Measurements from ENCODE around the gene CLIC6. TPM values are rescaled to one million over a fixed set of nuclear protein-coding genes. Genes with fewer than 3 reads are reported as not detected.

Gene CLIC6
- total RNA-seq, 1 experiment from 2014 or later = not detected

DNA sequence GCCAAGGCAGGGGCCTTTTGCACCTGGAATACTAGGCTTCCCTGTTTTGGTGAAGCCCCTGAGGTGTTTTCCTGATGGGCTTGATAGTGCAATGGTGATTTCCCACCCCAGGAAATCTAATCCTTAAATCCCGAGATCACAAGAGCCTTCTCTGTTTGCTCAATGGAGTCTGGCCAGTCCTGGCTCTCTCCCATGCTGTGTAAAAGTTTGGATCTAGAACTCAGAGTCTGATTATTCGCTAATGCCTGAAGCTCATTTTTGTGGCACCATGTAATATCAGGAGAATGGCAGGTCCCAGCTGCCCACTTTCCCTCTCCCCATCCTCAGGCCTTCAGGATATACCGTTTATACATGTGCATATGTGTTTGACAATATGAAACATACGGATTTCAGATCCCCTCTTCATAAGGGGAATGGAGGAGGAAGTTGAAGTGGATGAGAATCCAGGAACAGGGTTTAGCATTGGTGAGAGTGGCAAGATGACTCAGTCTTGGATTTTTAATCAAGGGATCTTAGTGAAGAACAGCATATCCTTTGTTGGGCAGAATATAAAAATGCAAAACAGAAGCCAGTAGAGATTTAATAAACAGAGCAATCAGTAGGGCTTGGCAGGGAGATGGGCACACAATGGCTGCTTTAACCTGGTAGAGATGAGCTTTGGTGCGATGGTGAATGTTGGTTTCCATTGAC, 62.1 kb downstream of the CLIC6 start:
- no peaks in the 10 kb centered on the region for H3K36me3 ChIP-seq (ENCODE audit: control insufficient read depth, insufficient read depth, low read length)
- no peaks in the 10 kb centered on the region for H3K9me3 ChIP-seq
- intact Hi-C loops (cut with micrococcal nuclease; ENCODE audit: unreplicated experiment) = no loop called here
- H3K27ac Mint-ChIP-seq (ENCODE audit: unreplicated experiment) = no peak overlapping the region
- DNase-seq = no peak
- no peaks in the 10 kb centered on the region for H3K27me3 Mint-ChIP-seq (ENCODE audit: insufficient read depth, unreplicated experiment)
- TF ChIP-seq, protein P1, sequence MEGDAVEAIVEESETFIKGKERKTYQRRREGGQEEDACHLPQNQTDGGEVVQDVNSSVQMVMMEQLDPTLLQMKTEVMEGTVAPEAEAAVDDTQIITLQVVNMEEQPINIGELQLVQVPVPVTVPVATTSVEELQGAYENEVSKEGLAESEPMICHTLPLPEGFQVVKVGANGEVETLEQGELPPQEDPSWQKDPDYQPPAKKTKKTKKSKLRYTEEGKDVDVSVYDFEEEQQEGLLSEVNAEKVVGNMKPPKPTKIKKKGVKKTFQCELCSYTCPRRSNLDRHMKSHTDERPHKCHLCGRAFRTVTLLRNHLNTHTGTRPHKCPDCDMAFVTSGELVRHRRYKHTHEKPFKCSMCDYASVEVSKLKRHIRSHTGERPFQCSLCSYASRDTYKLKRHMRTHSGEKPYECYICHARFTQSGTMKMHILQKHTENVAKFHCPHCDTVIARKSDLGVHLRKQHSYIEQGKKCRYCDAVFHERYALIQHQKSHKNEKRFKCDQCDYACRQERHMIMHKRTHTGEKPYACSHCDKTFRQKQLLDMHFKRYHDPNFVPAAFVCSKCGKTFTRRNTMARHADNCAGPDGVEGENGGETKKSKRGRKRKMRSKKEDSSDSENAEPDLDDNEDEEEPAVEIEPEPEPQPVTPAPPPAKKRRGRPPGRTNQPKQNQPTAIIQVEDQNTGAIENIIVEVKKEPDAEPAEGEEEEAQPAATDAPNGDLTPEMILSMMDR (IDR thresholded peaks at IDR 0.05; ENCODE audit: insufficient read depth in 1 of 2, low read depth in 1 of 2, low read length in 1 of 2, severe bottlenecking in 1 of 2, unreplicated experiment in 1 of 2) = no peak
- H3K4me1 ChIP-seq = no peaks in the 10 kb centered on the region
- H3K9me3 Mint-ChIP-seq (ENCODE audit: unreplicated experiment) = no peaks in the 10 kb centered on the region
- no peak overlapping the region for H3K4me3 ChIP-seq (ENCODE audit: low read depth, low read length)
- no TSS peak for BruUV-seq (replicated peaks)
- no peak overlapping the region for H3K4me3 Mint-ChIP-seq (ENCODE audit: unreplicated experiment)
- no peaks in the 10 kb centered on the region for H3K36me3 Mint-ChIP-seq (ENCODE audit: insufficient read depth, unreplicated experiment)
- ChIA-PET POLR2A (no interaction called here), CTCF (no interaction called here)
- no peaks in the 10 kb centered on the region for H3K4me1 Mint-ChIP-seq (ENCODE audit: low read depth, unreplicated experiment)
- no peaks in the 10 kb centered on the region for H3K27me3 ChIP-seq (replicated peaks; ENCODE audit: control insufficient read depth, insufficient read depth, low read length)

DNA sequence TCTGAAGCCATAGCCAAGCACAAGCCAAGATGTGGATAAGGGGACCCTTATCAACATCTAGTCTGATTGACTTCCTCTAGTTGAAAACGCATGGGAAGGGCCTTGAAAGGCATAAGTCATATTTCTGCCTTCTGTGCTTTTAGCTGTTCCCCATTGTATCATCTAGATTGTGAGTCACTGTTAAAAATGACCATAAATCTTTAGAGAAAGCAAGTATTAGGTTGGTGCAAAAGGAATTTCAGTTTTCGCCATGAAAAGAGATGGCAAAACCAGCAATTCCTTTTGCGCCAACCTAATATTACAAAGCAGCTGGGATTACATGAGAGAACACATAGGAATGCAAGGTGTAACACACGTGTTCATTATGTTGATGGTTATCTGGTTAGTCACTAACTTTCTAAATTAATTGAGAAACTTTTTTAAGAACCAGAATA, 63.6 kb downstream of the CLIC6 start:
- ChIA-PET CTCF (no interaction called here), POLR2A (no interaction called here)
- no peaks in the 10 kb centered on the region for H3K27me3 Mint-ChIP-seq (ENCODE audit: insufficient read depth, unreplicated experiment)
- no peak overlapping the region for H3K4me3 ChIP-seq (ENCODE audit: low read depth, low read length)
- intact Hi-C loops (cut with micrococcal nuclease; ENCODE audit: unreplicated experiment) = no loop called here
- H3K9me3 ChIP-seq = no peaks in the 10 kb centered on the region
- no peaks in the 10 kb centered on the region for H3K36me3 Mint-ChIP-seq (ENCODE audit: insufficient read depth, unreplicated experiment)
- TF ChIP-seq, protein P1 (IDR thresholded peaks at IDR 0.05; ENCODE audit: insufficient read depth in 1 of 2, low read depth in 1 of 2, low read length in 1 of 2, severe bottlenecking in 1 of 2, unreplicated experiment in 1 of 2) = no peak
- H3K27me3 ChIP-seq (replicated peaks; ENCODE audit: control insufficient read depth, insufficient read depth, low read length) = no peaks in the 10 kb centered on the region
- H3K27ac Mint-ChIP-seq (ENCODE audit: unreplicated experiment) = no peak overlapping the region
- H3K4me3 Mint-ChIP-seq (ENCODE audit: unreplicated experiment) = no peak overlapping the region
- H3K4me1 ChIP-seq = peaks cover 8% of the 10 kb centered on the region; the same call in 1 of the 2 replicates
- no peak for DNase-seq
- H3K9me3 Mint-ChIP-seq (ENCODE audit: unreplicated experiment) = no peaks in the 10 kb centered on the region
- peaks cover 8% of the 10 kb centered on the region for H3K4me1 Mint-ChIP-seq (ENCODE audit: low read depth, unreplicated experiment)
- no peaks in the 10 kb centered on the region for H3K36me3 ChIP-seq (ENCODE audit: control insufficient read depth, insufficient read depth, low read length)
- BruUV-seq (replicated peaks) = no TSS peak

DNA sequence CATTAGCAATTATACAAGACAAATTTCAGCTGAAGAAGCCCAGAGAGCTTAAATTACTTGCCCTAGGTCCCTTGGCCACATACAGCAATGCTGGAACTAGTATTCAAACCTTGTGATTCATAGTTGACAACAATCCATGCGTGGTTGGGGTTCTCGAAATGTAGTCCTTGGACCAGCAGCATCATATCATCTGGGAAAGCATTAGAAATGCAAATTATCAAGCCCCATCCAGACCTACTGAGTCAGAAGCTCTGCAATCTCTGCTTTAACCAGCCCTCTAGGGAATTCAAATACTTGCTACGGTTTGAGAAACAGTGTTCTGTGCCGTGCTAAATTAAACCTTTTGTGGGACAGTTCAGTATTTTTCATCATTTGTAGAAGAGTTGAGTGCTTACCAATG, 65.1 kb downstream of the CLIC6 start:
- ChIA-PET POLR2A (no interaction called here), CTCF (no interaction called here)
- intact Hi-C loops (cut with micrococcal nuclease; ENCODE audit: unreplicated experiment) = no loop called here
- H3K27ac Mint-ChIP-seq (ENCODE audit: unreplicated experiment) = no peak overlapping the region
- no peaks in the 10 kb centered on the region for H3K9me3 Mint-ChIP-seq (ENCODE audit: unreplicated experiment)
- no peaks in the 10 kb centered on the region for H3K36me3 Mint-ChIP-seq (ENCODE audit: insufficient read depth, unreplicated experiment)
- BruUV-seq (replicated peaks) = no TSS peak
- H3K4me1 Mint-ChIP-seq (ENCODE audit: low read depth, unreplicated experiment) = peaks cover 17% of the 10 kb centered on the region
- peaks cover 8% of the 10 kb centered on the region; the same call in 1 of the 2 replicates for H3K4me1 ChIP-seq
- DNase-seq = no peak
- H3K4me3 ChIP-seq (ENCODE audit: low read depth, low read length) = no peak overlapping the region
- TF ChIP-seq, protein P1 (IDR thresholded peaks at IDR 0.05; ENCODE audit: insufficient read depth in 1 of 2, low read depth in 1 of 2, low read length in 1 of 2, severe bottlenecking in 1 of 2, unreplicated experiment in 1 of 2) = no peak
- H3K27me3 ChIP-seq (replicated peaks; ENCODE audit: control insufficient read depth, insufficient read depth, low read length) = no peaks in the 10 kb centered on the region
- no peaks in the 10 kb centered on the region for H3K9me3 ChIP-seq
- no peaks in the 10 kb centered on the region for H3K36me3 ChIP-seq (ENCODE audit: control insufficient read depth, insufficient read depth, low read length)
- H3K27me3 Mint-ChIP-seq (ENCODE audit: insufficient read depth, unreplicated experiment) = no peaks in the 10 kb centered on the region
- H3K4me3 Mint-ChIP-seq (ENCODE audit: unreplicated experiment) = no peak overlapping the region

Data from Caco-2 (cell line).